Trophoblast cell (in vitro differentiated cells and primary cell): ENCODE data around the gene AFDN.
A peak's percentile ranks its signal among the peaks of the same experiment; 100 is the strongest.

Experiments
- DNase-seq, 2 donors: peaks; one replicate each; pipeline ENCODE4 v3.0.0-alpha.2; 2016
- H2AFZ ChIP-seq: 2 replicates; pipeline ENCODE4 v1.6.1; 2013; ENCODE audit warnings: low read length, moderate library complexity, mild to moderate bottlenecking; ENCODE audit not compliant: insufficient read depth, poor library complexity
- H2AK5ac ChIP-seq: 2 replicates; pipeline ENCODE4 v1.6.1; 2013; ENCODE audit warnings: mild to moderate bottlenecking, low read length
- H2BK120ac ChIP-seq: 2 replicates; pipeline ENCODE4 v1.6.1; 2013; ENCODE audit warnings: low read length, mild to moderate bottlenecking, moderate library complexity; ENCODE audit not compliant: insufficient read depth, poor library complexity
- H2BK12ac ChIP-seq: 2 replicates; pipeline ENCODE4 v1.6.1; 2013; ENCODE audit warnings: mild to moderate bottlenecking, low read length, moderate library complexity
- H2BK5ac ChIP-seq: 2 replicates; pipeline ENCODE4 v1.6.1; 2013; ENCODE audit warnings: low read length, low read depth, moderate library complexity, mild to moderate bottlenecking; ENCODE audit not compliant: poor library complexity
- H3K14ac ChIP-seq: 2 replicates; pipeline ENCODE4 v1.6.1; 2013; ENCODE audit warnings: mild to moderate bottlenecking, low read length
- H3K18ac ChIP-seq: 2 replicates; pipeline ENCODE4 v1.6.1; 2013; ENCODE audit warnings: mild to moderate bottlenecking, low read length
- H3K23ac ChIP-seq: 2 replicates; pipeline ENCODE4 v1.6.1; 2013; ENCODE audit warnings: low read length
- H3K27ac ChIP-seq: 2 replicates; pipeline ENCODE4 v1.5.1; 2013; ENCODE audit warnings: low read depth, mild to moderate bottlenecking, inconsistent platforms, low read length, moderate library complexity
- H3K27me3 ChIP-seq: 2 replicates; pipeline ENCODE4 v1.6.1; 2013; ENCODE audit warnings: inconsistent platforms, mild to moderate bottlenecking, low read length, moderate library complexity; ENCODE audit not compliant: insufficient read depth
- H3K36me3 ChIP-seq, 2 experiments: 1 replicate in 1 of 2; 2 replicates in 1 of 2; pipeline ENCODE4 v1.6.1; 2013; ENCODE audit warnings: low read length in 2 of 2, mild to moderate bottlenecking in 2 of 2, moderate library complexity in 1 of 2; ENCODE audit not compliant: insufficient read depth in 2 of 2, control insufficient read depth in 1 of 2
- H3K4ac ChIP-seq: 2 replicates; pipeline ENCODE4 v1.6.1; 2013; ENCODE audit warnings: low read depth, mild to moderate bottlenecking, low read length, moderate library complexity
- H3K4me1 ChIP-seq, 2 experiments: 1 replicate in 1 of 2; 2 replicates in 1 of 2; pipeline ENCODE4 v1.6.1; 2013; ENCODE audit warnings: low read length in 2 of 2, mild to moderate bottlenecking in 2 of 2, moderate library complexity in 1 of 2; ENCODE audit not compliant: insufficient read depth in 2 of 2, control insufficient read depth in 1 of 2
- H3K4me2 ChIP-seq: 2 replicates; pipeline ENCODE4 v1.6.1; 2013; ENCODE audit warnings: inconsistent platforms, mild to moderate bottlenecking, low read length, moderate library complexity
- H3K4me3 ChIP-seq: 2 replicates; pipeline ENCODE4 v1.5.1; 2013; ENCODE audit warnings: mild to moderate bottlenecking, low read depth, low read length, inconsistent platforms
- H3K79me1 ChIP-seq: one replicate; pipeline ENCODE4 v1.6.1; 2013; ENCODE audit warnings: low read length
- H3K79me2 ChIP-seq: 2 replicates; pipeline ENCODE4 v1.6.1; 2013; ENCODE audit warnings: low read length, mild to moderate bottlenecking; ENCODE audit not compliant: control insufficient read depth, insufficient read depth, poor library complexity
- H3K9ac ChIP-seq: 2 replicates; pipeline ENCODE4 v1.6.1; 2013; ENCODE audit warnings: mild to moderate bottlenecking, low read length
- H3K9me3 ChIP-seq: 2 replicates; pipeline ENCODE4 v1.6.1; 2013; ENCODE audit warnings: low read depth, mild to moderate bottlenecking, control low read depth, inconsistent platforms, low read length; ENCODE audit not compliant: insufficient read depth
- H4K12ac ChIP-seq: 2 replicates; pipeline ENCODE4 v1.6.1; 2013; ENCODE audit warnings: low read depth, mild to moderate bottlenecking, low read length, moderate library complexity
- H4K8ac ChIP-seq: 2 replicates; pipeline ENCODE4 v1.6.1; 2013; ENCODE audit warnings: low read depth, mild to moderate bottlenecking, low read length, moderate library complexity
- H4K91ac ChIP-seq: one replicate; pipeline ENCODE4 v1.6.1; 2013; ENCODE audit warnings: low read depth, mild to moderate bottlenecking, low read length, moderate library complexity
- WGBS: extraction: QIAGEN DNeasy Blood & Tissue Kit; methylation state at CpG from one replicate; pipeline ENCODE4 v1.1.7; 2013; ENCODE audit warnings: missing lambda C conversion rate; ENCODE audit not compliant: insufficient read length, insufficient coverage; ENCODE audit errors: extremely low coverage; 5-methylcytosine and 5-hydroxymethylcytosine counted together

AFDN gene

GRCh38 chr6:167827583-167828324, 1.0 kb downstream of the AFDN start:
- Histone ChIP-seq H3K14ac (peak overlapping the region; percentile 48), H2AFZ (peak overlapping the region; percentile 73), H3K18ac (peak overlapping the region; percentile 72), H3K4me1 (peaks cover 3 to 5% of the 10 kb centered on the region in 2 experiments), H3K4me2 (peak overlapping the region; percentile 81), H3K79me2 (peaks cover 23% of the 10 kb centered on the region), H2AK5ac (peak overlapping the region; percentile 13), H3K4me3 (peak overlapping the region; percentile 79), H3K9ac (peak overlapping the region; percentile 44), H3K27ac (peak overlapping the region; percentile 86), H2BK12ac (peak overlapping the region; percentile 44), H3K9me3 (no peaks in the 10 kb centered on the region), H2BK120ac (peak overlapping the region; percentile 61), H4K91ac (peak overlapping the region; percentile 94), H2BK5ac (peak overlapping the region; percentile 76), H3K36me3 (peaks cover 0 to 2% of the 10 kb centered on the region in 2 experiments), H3K23ac (no peak overlapping the region), H3K4ac (peak overlapping the region; percentile 66), H3K27me3 (no peaks in the 10 kb centered on the region), H3K79me1 (peaks cover 21% of the 10 kb centered on the region), H4K12ac (peak overlapping the region; percentile 52), H4K8ac (peak overlapping the region; percentile 54)
- DNase-seq, result peak; percentile 79 to 82
- WGBS, result no CpG with 5 or more reads among the region's 51 CpGs

DNA sequence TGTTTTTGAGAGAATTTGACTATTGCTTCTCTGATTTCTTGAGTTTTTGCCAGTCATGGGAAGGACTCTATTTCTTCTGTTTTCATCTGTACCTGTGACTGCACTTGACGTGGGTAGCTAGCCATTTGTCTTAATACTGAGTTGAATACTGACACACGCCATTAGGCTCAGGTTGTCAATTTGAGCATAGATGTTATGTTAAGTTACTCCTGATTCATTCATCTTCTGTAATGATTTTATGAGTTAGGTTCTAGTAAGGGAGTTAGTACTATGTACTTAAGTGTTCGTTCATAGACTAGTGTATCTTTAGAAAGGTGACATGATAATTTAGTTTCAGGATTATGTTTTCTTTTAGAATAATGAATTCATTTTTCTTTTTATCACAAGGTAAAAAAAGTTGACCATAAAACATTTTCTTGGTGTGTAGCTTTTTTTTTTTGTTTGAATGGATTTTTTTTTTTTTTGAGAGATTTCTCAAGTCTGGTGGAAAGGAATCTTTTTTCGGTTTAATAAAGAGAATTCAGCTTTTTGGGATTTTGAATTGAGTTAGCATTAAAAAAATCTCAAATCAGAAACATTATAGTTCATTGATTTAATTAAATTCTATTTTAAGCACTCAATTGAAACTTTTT, 1.7 kb downstream of the AFDN start:
- Histone ChIP-seq H3K23ac (no peak overlapping the region), H3K27ac (no peak overlapping the region), H3K27me3 (no peaks in the 10 kb centered on the region), H4K91ac (no peak overlapping the region), H3K36me3 (peaks cover 0 to 2% of the 10 kb centered on the region in 2 experiments), H2BK120ac (no peak overlapping the region), H2BK12ac (no peak overlapping the region), H3K4me2 (peak overlapping the region; percentile 81), H3K4me1 (peaks cover 5 to 7% of the 10 kb centered on the region in 2 experiments), H3K18ac (no peak overlapping the region), H2AFZ (no peak overlapping the region), H3K79me2 (peaks cover 25% of the 10 kb centered on the region), H3K9me3 (no peaks in the 10 kb centered on the region), H4K8ac (no peak overlapping the region), H3K4me3 (no peak overlapping the region), H3K9ac (no peak overlapping the region), H2BK5ac (no peak overlapping the region), H3K14ac (no peak overlapping the region), H3K4ac (peak overlapping the region; percentile 75), H4K12ac (no peak overlapping the region), H3K79me1 (peaks cover 21% of the 10 kb centered on the region), H2AK5ac (no peak overlapping the region)
- WGBS, result no CpG with 5 or more reads among the region's 4 CpGs
- DNase-seq, result no peak

- H2BK12ac ChIP-seq, result no peak overlapping the region
Observed at GRCh38 chr6:167829513-167829912, 2.8 kb downstream of the AFDN start.

DNA sequence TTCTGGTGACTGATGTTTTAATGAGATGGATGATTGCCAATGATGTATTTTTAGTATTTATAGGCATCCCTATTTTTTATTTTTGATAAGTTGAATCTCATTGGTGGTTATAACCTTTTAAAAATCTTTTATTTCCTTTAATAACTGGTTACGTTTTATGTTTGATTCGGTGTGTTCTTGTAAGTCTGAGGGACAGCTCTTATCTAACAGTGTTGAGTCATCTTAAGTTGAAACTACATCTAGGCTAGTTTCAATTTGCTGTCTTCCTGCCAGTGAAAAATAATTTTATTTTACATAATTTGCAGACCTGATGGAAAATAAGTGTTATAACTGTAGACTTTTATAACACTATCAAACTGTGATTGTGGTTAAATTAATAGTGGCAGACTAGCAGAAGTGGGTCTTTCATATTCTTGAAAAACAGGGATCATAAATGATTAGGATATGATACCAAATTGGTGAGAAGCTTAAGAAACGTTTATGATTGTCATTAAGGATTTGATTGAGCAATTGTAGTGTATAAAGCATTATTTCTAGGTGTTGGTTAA, 4.6 kb downstream of the AFDN start:
- H3K4ac ChIP-seq, result peak overlapping the region; percentile 93
- no peak overlapping the region for H2AK5ac ChIP-seq
- no CpG with 5 or more reads among the region's 3 CpGs for WGBS
- no peak overlapping the region for H3K9ac ChIP-seq
- peaks cover 21% of the 10 kb centered on the region for H3K79me2 ChIP-seq
- H3K9me3 ChIP-seq, result no peaks in the 10 kb centered on the region
- no peak overlapping the region for H3K14ac ChIP-seq
- peaks cover 10% of the 10 kb centered on the region for H3K79me1 ChIP-seq
- no peak overlapping the region for H3K27ac ChIP-seq
- H4K91ac ChIP-seq, result no peak overlapping the region
- H4K12ac ChIP-seq, result no peak overlapping the region
- no peak overlapping the region for H3K4me2 ChIP-seq
- H3K4me3 ChIP-seq, result no peak overlapping the region
- H2BK12ac ChIP-seq, result no peak overlapping the region
- no peak overlapping the region for H3K23ac ChIP-seq
- H4K8ac ChIP-seq, result no peak overlapping the region
- H3K27me3 ChIP-seq, result no peaks in the 10 kb centered on the region
- DNase-seq, result no peak
- no peak overlapping the region for H3K18ac ChIP-seq
- peaks cover 0 to 8% of the 10 kb centered on the region in 2 experiments for H3K4me1 ChIP-seq
- H2BK120ac ChIP-seq, result no peak overlapping the region
- H2AFZ ChIP-seq, result no peak overlapping the region
- no peak overlapping the region for H2BK5ac ChIP-seq
- H3K36me3 ChIP-seq, result no peaks in the 10 kb centered on the region

More at GRCh38 chr6:167829513-167829912, 2.8 kb downstream of the AFDN start:
- Histone ChIP-seq H2BK120ac (no peak overlapping the region), H3K27ac (no peak overlapping the region), H3K36me3 (peaks cover 0 to 1% of the 10 kb centered on the region in 2 experiments), H3K4me1 (peaks cover 5 to 7% of the 10 kb centered on the region in 2 experiments), H3K18ac (no peak overlapping the region), H3K4ac (no peak overlapping the region), H3K79me2 (peaks cover 25% of the 10 kb centered on the region), H4K91ac (no peak overlapping the region), H3K9ac (no peak overlapping the region), H3K9me3 (no peaks in the 10 kb centered on the region), H3K4me2 (no peak overlapping the region), H3K14ac (no peak overlapping the region), H2AK5ac (no peak overlapping the region), H3K4me3 (no peak overlapping the region), H2AFZ (no peak overlapping the region), H4K8ac (no peak overlapping the region), H3K27me3 (no peaks in the 10 kb centered on the region), H3K79me1 (peaks cover 21% of the 10 kb centered on the region), H2BK5ac (no peak overlapping the region), H4K12ac (no peak overlapping the region), H3K23ac (no peak overlapping the region)
- DNase-seq, result no peak
